Measurements from ENCODE around the gene MPPE1. TPM values are rescaled to one million over a fixed set of nuclear protein-coding genes. Genes with fewer than 3 reads are reported as not detected.

Gene MPPE1, protein sequence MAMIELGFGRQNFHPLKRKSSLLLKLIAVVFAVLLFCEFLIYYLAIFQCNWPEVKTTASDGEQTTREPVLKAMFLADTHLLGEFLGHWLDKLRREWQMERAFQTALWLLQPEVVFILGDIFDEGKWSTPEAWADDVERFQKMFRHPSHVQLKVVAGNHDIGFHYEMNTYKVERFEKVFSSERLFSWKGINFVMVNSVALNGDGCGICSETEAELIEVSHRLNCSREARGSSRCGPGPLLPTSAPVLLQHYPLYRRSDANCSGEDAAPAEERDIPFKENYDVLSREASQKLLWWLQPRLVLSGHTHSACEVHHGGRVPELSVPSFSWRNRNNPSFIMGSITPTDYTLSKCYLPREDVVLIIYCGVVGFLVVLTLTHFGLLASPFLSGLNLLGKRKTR
- total RNA-seq (30.8 TPM), polyA plus RNA-seq (66.4 TPM)
- long read RNA-seq, donor 1: 0 reads
- long read RNA-seq, donor 2, full-length matches to known transcripts: 10 of 112 reads
- long read RNA-seq, donor 2, partial matches to known transcripts: 102 of 112 reads
- long read RNA-seq, donor 2, other reads (novel, unspliced or antisense): 0 of 112 reads
- long read RNA-seq, donor 3, full-length matches to known transcripts: 6 of 13 reads
- long read RNA-seq, donor 3, partial matches to known transcripts: 7 of 13 reads
- long read RNA-seq, donor 3, other reads (novel, unspliced or antisense): 0 of 13 reads
- long read RNA-seq, donor 4, partial matches to known transcripts: 0 of 1 reads
- long read RNA-seq, donor 4, other reads (novel, unspliced or antisense): 0 of 1 reads
- long read RNA-seq, donor 5, full-length matches to known transcripts: 8 of 8 reads
- long read RNA-seq, donor 5, partial matches to known transcripts: 0 of 8 reads
- long read RNA-seq, donor 5, other reads (novel, unspliced or antisense): 0 of 8 reads
- long read RNA-seq, donor 6, partial matches to known transcripts: 0 of 1 reads
- long read RNA-seq, donor 6, other reads (novel, unspliced or antisense): 0 of 1 reads
- long read RNA-seq, donor 7, full-length matches to known transcripts: 3 of 3 reads
- long read RNA-seq, donor 7, partial matches to known transcripts: 0 of 3 reads
- long read RNA-seq, donor 7, other reads (novel, unspliced or antisense): 0 of 3 reads
- long read RNA-seq, donor 8, partial matches to known transcripts: 0 of 2 reads
- long read RNA-seq, donor 8, other reads (novel, unspliced or antisense): 0 of 2 reads
- long read RNA-seq, donor 9, partial matches to known transcripts: 0 of 5 reads
- long read RNA-seq, donor 9, other reads (novel, unspliced or antisense): 0 of 5 reads
- long read RNA-seq, donor 10, full-length matches to known transcripts: 4 of 4 reads
- long read RNA-seq, donor 10, partial matches to known transcripts: 0 of 4 reads
- long read RNA-seq, donor 10, other reads (novel, unspliced or antisense): 0 of 4 reads

GRCh38 chr18:11908182-11909060 lies at the start of gene MPPE1:
MPPE1 (minus strand) TSS chr18:11908317; CDS start chr18:11897264, 11,053 bp downstream.
- Histone ChIP-seq H3K9me3 (ENCODE audit: control insufficient read depth in 2 of 2, insufficient read depth in 1 of 2, low read length in 1 of 2) (no peaks in the 10 kb centered on the region), H3K4me3 (ENCODE audit: low read length in 2 of 2) (peak within 1 kb of the TSS; percentile 93 to 96), H3K27me3 (ENCODE audit: control insufficient read depth in 2 of 2, insufficient read depth in 1 of 2, low read length in 1 of 2) (no peaks in the 10 kb centered on the region), H3K4me1 (ENCODE audit: control insufficient read depth in 2 of 2, insufficient read depth in 2 of 2, low read length in 2 of 2) (peaks cover 7 to 9% of the 10 kb centered on the region in 2 donors), H3K36me3 (ENCODE audit: control insufficient read depth in 2 of 2, insufficient read depth in 2 of 2, low read length in 1 of 2) (peaks cover 9 to 10% of the 10 kb centered on the region in 2 donors), H3K27ac (ENCODE audit: low read depth in 1 of 2, low read length in 1 of 2) (peak within 1 kb of the TSS; percentile 87 to 93)
- WGBS: under 1% methylated on average over 106 of the region's 106 CpGs
- DNase-seq (ENCODE audit: low read depth in 6 of 9, low spot score in 9 of 9): peak; percentile 50 to 93 (median 83)

DNA sequence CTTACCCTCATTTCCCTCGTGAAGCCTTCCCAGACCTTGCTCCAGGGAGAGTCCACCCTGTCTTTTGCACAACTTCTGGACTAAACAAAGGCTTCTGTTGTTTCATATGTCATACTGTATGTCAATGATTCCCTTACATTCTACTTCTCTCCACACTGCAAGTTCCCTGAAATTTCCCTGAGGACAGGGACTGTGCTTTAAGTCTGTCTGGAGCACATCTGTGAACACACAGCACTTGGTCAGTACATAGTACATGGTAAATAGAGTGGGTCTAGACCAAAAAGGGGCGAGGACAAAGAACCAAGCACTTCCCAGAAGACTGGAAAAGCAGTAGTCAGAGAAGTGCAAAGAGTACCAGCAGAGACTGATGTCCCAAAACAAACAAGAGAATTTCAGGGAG lies 49.5 kb upstream of the MPPE1 start:
- Histone ChIP-seq H3K4me1 (ENCODE audit: control insufficient read depth in 2 of 2, insufficient read depth in 2 of 2, low read length in 2 of 2) (no peaks in the 10 kb centered on the region), H3K36me3 (ENCODE audit: control insufficient read depth in 2 of 2, insufficient read depth in 2 of 2, low read length in 1 of 2) (no peaks in the 10 kb centered on the region), H3K27me3 (ENCODE audit: control insufficient read depth in 2 of 2, insufficient read depth in 1 of 2, low read length in 1 of 2) (no peaks in the 10 kb centered on the region), H3K9me3 (ENCODE audit: control insufficient read depth in 2 of 2, insufficient read depth in 1 of 2, low read length in 1 of 2) (peaks cover 0 to 9% of the 10 kb centered on the region in 2 donors), H3K27ac (ENCODE audit: low read depth in 1 of 2, low read length in 1 of 2) (no peak overlapping the region), H3K4me3 (ENCODE audit: low read length in 2 of 2) (no peak overlapping the region)
- 87% methylated on average over 2 of the region's 2 CpGs for WGBS
- no peak for DNase-seq (ENCODE audit: low read depth in 6 of 9, low spot score in 9 of 9)

- 97% methylated on average over 10 of the region's 10 CpGs for WGBS
- no peak overlapping the region for H3K27ac ChIP-seq (ENCODE audit: low read depth in 1 of 2, low read length in 1 of 2)
These were observed 48.5 kb upstream of the MPPE1 start for GRCh38 chr18:11956371-11957308.

GRCh38 chr18:11955239-11956029 lies 47.3 kb upstream of the MPPE1 start:
- Histone ChIP-seq H3K27ac (ENCODE audit: low read depth in 1 of 2, low read length in 1 of 2) (no peak overlapping the region), H3K27me3 (ENCODE audit: control insufficient read depth in 2 of 2, insufficient read depth in 1 of 2, low read length in 1 of 2) (no peaks in the 10 kb centered on the region), H3K36me3 (ENCODE audit: control insufficient read depth in 2 of 2, insufficient read depth in 2 of 2, low read length in 1 of 2) (no peaks in the 10 kb centered on the region), H3K4me1 (ENCODE audit: control insufficient read depth in 2 of 2, insufficient read depth in 2 of 2, low read length in 2 of 2) (no peaks in the 10 kb centered on the region), H3K4me3 (ENCODE audit: low read length in 2 of 2) (no peak overlapping the region), H3K9me3 (ENCODE audit: control insufficient read depth in 2 of 2, insufficient read depth in 1 of 2, low read length in 1 of 2) (peaks cover 0 to 9% of the 10 kb centered on the region in 2 donors)
- 73% methylated on average over 8 of the region's 8 CpGs for WGBS
- DNase-seq (ENCODE audit: low read depth in 6 of 9, low spot score in 9 of 9): no peak

More at GRCh38 chr18:11956371-11957308, 48.5 kb upstream of the MPPE1 start:
- Histone ChIP-seq H3K4me1 (ENCODE audit: control insufficient read depth in 2 of 2, insufficient read depth in 2 of 2, low read length in 2 of 2) (no peaks in the 10 kb centered on the region), H3K27me3 (ENCODE audit: control insufficient read depth in 2 of 2, insufficient read depth in 1 of 2, low read length in 1 of 2) (no peaks in the 10 kb centered on the region), H3K9me3 (ENCODE audit: control insufficient read depth in 2 of 2, insufficient read depth in 1 of 2, low read length in 1 of 2) (peaks cover 0 to 9% of the 10 kb centered on the region in 2 donors), H3K36me3 (ENCODE audit: control insufficient read depth in 2 of 2, insufficient read depth in 2 of 2, low read length in 1 of 2) (no peaks in the 10 kb centered on the region), H3K4me3 (ENCODE audit: low read length in 2 of 2) (no peak overlapping the region)
- DNase-seq (ENCODE audit: low read depth in 6 of 9, low spot score in 9 of 9): no peak

DNA sequence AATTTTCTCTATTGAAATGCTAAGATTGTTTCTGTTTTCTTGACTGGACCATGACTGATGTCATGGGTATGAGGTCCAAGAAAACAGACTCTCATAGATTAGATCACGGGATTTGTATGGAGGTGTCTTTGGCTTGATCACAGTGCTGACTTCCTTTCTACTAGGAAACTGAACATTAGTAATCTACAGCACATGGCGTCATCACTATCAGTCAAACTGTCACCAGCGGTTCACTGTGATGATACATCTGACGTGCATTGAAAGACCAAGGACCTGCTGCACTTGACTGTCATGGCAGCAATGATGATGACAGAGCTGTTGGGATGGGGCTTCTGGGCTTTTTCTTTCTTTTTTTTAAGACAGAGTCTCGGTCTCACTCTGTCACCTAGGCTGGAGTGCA lies 45.0 kb upstream of the MPPE1 start:
- DNase-seq (ENCODE audit: low read depth in 6 of 9, low spot score in 9 of 9): no peak
- WGBS: 97% methylated on average over 5 of the region's 5 CpGs
- H3K27ac ChIP-seq (ENCODE audit: low read depth in 1 of 2, low read length in 1 of 2): no peak overlapping the region

DNA sequence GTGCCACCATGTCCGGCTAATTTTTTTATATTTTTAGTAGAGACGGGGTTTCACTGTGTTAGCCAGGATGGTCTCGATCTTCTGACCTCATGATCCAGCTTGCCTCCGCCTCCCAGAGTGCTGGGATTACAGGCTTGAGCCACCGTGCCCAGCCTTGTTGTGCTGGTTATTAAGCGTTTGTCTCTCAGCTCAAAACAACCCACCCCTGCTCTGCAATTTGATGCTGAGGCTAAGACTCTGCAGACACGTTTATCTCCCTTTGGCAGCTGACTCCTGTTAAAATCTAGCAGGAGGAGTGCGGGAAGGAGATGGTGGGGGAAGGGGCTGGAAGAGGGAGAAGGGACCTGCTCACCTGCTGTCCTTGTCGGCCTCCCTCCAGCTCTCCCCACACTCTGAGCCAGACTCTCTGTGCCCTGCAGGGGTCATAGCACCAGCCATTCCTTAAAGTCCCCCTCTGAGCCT lies 43.3 kb upstream of the MPPE1 start:
- H3K9me3 ChIP-seq (ENCODE audit: control insufficient read depth in 2 of 2, insufficient read depth in 1 of 2, low read length in 1 of 2): peaks cover 0 to 4% of the 10 kb centered on the region in 2 donors
- peaks cover 0 to 2% of the 10 kb centered on the region in 2 donors for H3K27me3 ChIP-seq (ENCODE audit: control insufficient read depth in 2 of 2, insufficient read depth in 1 of 2, low read length in 1 of 2)
- H3K27ac ChIP-seq (ENCODE audit: low read depth in 1 of 2, low read length in 1 of 2): no peak overlapping the region
- 95% methylated on average over 9 of the region's 9 CpGs for WGBS
- no peak overlapping the region for H3K4me3 ChIP-seq (ENCODE audit: low read length in 2 of 2)
- no peak for DNase-seq (ENCODE audit: low read depth in 6 of 9, low spot score in 9 of 9)
- no peaks in the 10 kb centered on the region for H3K36me3 ChIP-seq (ENCODE audit: control insufficient read depth in 2 of 2, insufficient read depth in 2 of 2, low read length in 1 of 2)
- H3K4me1 ChIP-seq (ENCODE audit: control insufficient read depth in 2 of 2, insufficient read depth in 2 of 2, low read length in 2 of 2): peaks cover 0 to 3% of the 10 kb centered on the region in 2 donors

More for the DNA sequence above, 45.0 kb upstream of the MPPE1 start:
- Histone ChIP-seq H3K36me3 (ENCODE audit: control insufficient read depth in 2 of 2, insufficient read depth in 2 of 2, low read length in 1 of 2) (no peaks in the 10 kb centered on the region), H3K4me3 (ENCODE audit: low read length in 2 of 2) (no peak overlapping the region), H3K4me1 (ENCODE audit: control insufficient read depth in 2 of 2, insufficient read depth in 2 of 2, low read length in 2 of 2) (no peaks in the 10 kb centered on the region), H3K9me3 (ENCODE audit: control insufficient read depth in 2 of 2, insufficient read depth in 1 of 2, low read length in 1 of 2) (peaks cover 0 to 4% of the 10 kb centered on the region in 2 donors), H3K27me3 (ENCODE audit: control insufficient read depth in 2 of 2, insufficient read depth in 1 of 2, low read length in 1 of 2) (no peaks in the 10 kb centered on the region)

- H3K4me1 ChIP-seq (ENCODE audit: control insufficient read depth in 2 of 2, insufficient read depth in 2 of 2, low read length in 2 of 2): peaks cover 0 to 3% of the 10 kb centered on the region in 2 donors
- peaks cover 0 to 3% of the 10 kb centered on the region in 2 donors for H3K9me3 ChIP-seq (ENCODE audit: control insufficient read depth in 2 of 2, insufficient read depth in 1 of 2, low read length in 1 of 2)
- no peak overlapping the region for H3K4me3 ChIP-seq (ENCODE audit: low read length in 2 of 2)
- H3K36me3 ChIP-seq (ENCODE audit: control insufficient read depth in 2 of 2, insufficient read depth in 2 of 2, low read length in 1 of 2): no peaks in the 10 kb centered on the region
- peaks cover 0 to 2% of the 10 kb centered on the region in 2 donors for H3K27me3 ChIP-seq (ENCODE audit: control insufficient read depth in 2 of 2, insufficient read depth in 1 of 2, low read length in 1 of 2)
- 82% methylated on average over 5 of the region's 5 CpGs for WGBS
- DNase-seq (ENCODE audit: low read depth in 6 of 9, low spot score in 9 of 9): no peak
- H3K27ac ChIP-seq (ENCODE audit: low read depth in 1 of 2, low read length in 1 of 2): no peak overlapping the region
These were observed 42.7 kb upstream of the MPPE1 start for GRCh38 chr18:11950824-11951223.
